Left ventricle myocardium inferior (tissue), 1 donor: ENCODE measurements around the gene SEMA3D. TPM values are rescaled to one million over a fixed set of nuclear protein-coding genes. Genes with fewer than 3 reads are reported as not detected.

Experiments used
- DNase-seq: peaks from one replicate; pipeline ENCODE4 v3.0.0-alpha.2; 2020
- H3K27ac ChIP-seq: fragments of 200-600 bp; replicated peaks from 2 replicates; pipeline ENCODE4 v1.8.0; 2021
- H3K27me3 ChIP-seq: fragments of 200-600 bp; 2 replicates; pipeline ENCODE4 v1.8.0; 2021; ENCODE audit warnings: low read depth
- H3K36me3 ChIP-seq: fragments of 200-600 bp; 2 replicates; pipeline ENCODE4 v1.8.0; 2021
- H3K4me1 ChIP-seq: fragments of 200-600 bp; 2 replicates; pipeline ENCODE4 v1.8.0; 2021
- H3K4me3 ChIP-seq: fragments of 200-600 bp; 2 replicates; pipeline ENCODE4 v1.8.0; 2021; ENCODE audit warnings: mild to moderate bottlenecking, moderate library complexity
- H3K9me3 ChIP-seq: fragments of 200-600 bp; replicated peaks from 2 replicates; pipeline ENCODE4 v1.8.0; 2021
- CTCF ChIP-seq: fragments of 200-600 bp; IDR thresholded peaks from 2 replicates; pipeline ENCODE4 v1.8.0; 2021; ENCODE audit warnings: antibody characterized with exemption, mild to moderate bottlenecking, borderline replicate concordance
- intact Hi-C: fragments of 100-400 bp; cut with micrococcal nuclease; formaldehyde crosslinking; loops from one replicate; pipeline ENCODE4 v1.11.0; 2022
- total RNA-seq: library from RNA; stranded (reverse); fragmentation: NEBNext Ultra II Directional; extraction: Animal tissue kit (Norgen Biotek cat#: 25700); gene quantifications from one replicate; pipeline ENCODE4 v1.2.1, GENCODE V29; 2021
- donor health status: DM: no; HTN: yes; CAD: no; lungs with severe emphysema.

The SEMA3D gene
- total RNA-seq, 1 donor from 2014 or later = 1.8 TPM

GRCh38 chr7:84946549-84946948 is 240.3 kb downstream of the SEMA3D start:
- no peak overlapping the region for H3K27ac ChIP-seq
- no peaks in the 10 kb centered on the region for H3K36me3 ChIP-seq
- no peak overlapping the region for H3K4me3 ChIP-seq
- DNase-seq = no peak
- no peaks in the 10 kb centered on the region for H3K4me1 ChIP-seq
- intact Hi-C loops = no loop called here
- TF ChIP-seq CTCF = no peak
- H3K27me3 ChIP-seq = no peaks in the 10 kb centered on the region
- no peaks in the 10 kb centered on the region for H3K9me3 ChIP-seq
